22Rv1 (cell line): ENCODE data around the gene NUDCD2.

Experiments
- ZFX ChIP-seq: fragments of 450-650 bp; IDR thresholded peaks from 2 replicates; pipeline ENCODE4 v1.6.1; 2017; ENCODE audit warnings: antibody characterized with exemption, borderline replicate concordance
- TF ChIP-seq, protein P1 (sequence below): fragments of 450-650 bp; IDR thresholded peaks from 2 replicates; pipeline ENCODE4 v1.5.1; 2017; ENCODE audit warnings: mild to moderate bottlenecking

DNA sequence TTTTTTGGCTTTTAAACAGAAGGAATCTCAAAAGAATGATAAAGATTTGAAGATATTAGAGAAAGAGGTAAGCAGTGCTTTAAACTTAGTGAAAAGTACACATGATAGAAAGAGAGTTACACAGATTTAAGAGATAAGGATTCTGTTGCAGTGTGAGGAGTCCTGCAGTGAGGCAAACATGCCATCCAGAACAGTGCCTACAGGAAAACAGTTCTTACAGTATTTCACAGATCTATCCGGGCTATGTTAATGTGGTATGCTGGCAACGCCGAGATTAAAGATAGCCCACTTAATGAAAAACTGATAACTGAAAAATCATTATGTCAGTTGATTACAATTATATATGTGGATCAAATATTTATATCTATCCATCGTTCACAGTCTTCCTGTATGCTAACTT is 7.8 kb upstream of the NUDCD2 start:
- TF ChIP-seq, protein P1, sequence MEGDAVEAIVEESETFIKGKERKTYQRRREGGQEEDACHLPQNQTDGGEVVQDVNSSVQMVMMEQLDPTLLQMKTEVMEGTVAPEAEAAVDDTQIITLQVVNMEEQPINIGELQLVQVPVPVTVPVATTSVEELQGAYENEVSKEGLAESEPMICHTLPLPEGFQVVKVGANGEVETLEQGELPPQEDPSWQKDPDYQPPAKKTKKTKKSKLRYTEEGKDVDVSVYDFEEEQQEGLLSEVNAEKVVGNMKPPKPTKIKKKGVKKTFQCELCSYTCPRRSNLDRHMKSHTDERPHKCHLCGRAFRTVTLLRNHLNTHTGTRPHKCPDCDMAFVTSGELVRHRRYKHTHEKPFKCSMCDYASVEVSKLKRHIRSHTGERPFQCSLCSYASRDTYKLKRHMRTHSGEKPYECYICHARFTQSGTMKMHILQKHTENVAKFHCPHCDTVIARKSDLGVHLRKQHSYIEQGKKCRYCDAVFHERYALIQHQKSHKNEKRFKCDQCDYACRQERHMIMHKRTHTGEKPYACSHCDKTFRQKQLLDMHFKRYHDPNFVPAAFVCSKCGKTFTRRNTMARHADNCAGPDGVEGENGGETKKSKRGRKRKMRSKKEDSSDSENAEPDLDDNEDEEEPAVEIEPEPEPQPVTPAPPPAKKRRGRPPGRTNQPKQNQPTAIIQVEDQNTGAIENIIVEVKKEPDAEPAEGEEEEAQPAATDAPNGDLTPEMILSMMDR, result no peak
- TF ChIP-seq ZFX, result no peak
